KMS-11 (cell line): ENCODE results near the gene CACNB4.
A peak's percentile ranks its signal among the peaks of the same experiment; 100 is the strongest.

Source experiments
- H2AFZ ChIP-seq: fragments of 200-600 bp; sonication (generic); 2 replicates; pipeline ENCODE4 v1.6.1; 2016; ENCODE audit warnings: antibody characterized with exemption, mixed run types, low read depth
- H3K27ac ChIP-seq: fragments of 200-600 bp; sonication (generic); 2 replicates; pipeline ENCODE4 v1.6.1; 2016; ENCODE audit warnings: mild to moderate bottlenecking, mixed run types
- H3K27me3 ChIP-seq: fragments of 200-600 bp; sonication (generic); 2 replicates; pipeline ENCODE4 v1.6.1; 2017; ENCODE audit warnings: mild to moderate bottlenecking, low read depth, mixed run types, moderate library complexity; ENCODE audit not compliant: insufficient read depth
- H3K36me3 ChIP-seq: fragments of 200-600 bp; sonication (generic); 2 replicates; pipeline ENCODE4 v1.6.1; 2017; ENCODE audit warnings: mild to moderate bottlenecking, mixed run types; ENCODE audit not compliant: insufficient read depth
- H3K4me1 ChIP-seq: fragments of 200-600 bp; sonication (generic); 2 replicates; pipeline ENCODE4 v1.6.1; 2016; ENCODE audit warnings: mild to moderate bottlenecking, low read depth, mixed run types; ENCODE audit not compliant: poor library complexity, severe bottlenecking
- H3K4me2 ChIP-seq: fragments of 200-600 bp; sonication (generic); 2 replicates; pipeline ENCODE4 v1.7.0; 2016; ENCODE audit warnings: mild to moderate bottlenecking, mixed run types
- H3K4me3 ChIP-seq: fragments of 200-600 bp; sonication (generic); IDR thresholded peaks from 2 replicates; pipeline ENCODE4 v1.6.1; 2017; ENCODE audit warnings: low read depth, low read length, mixed read lengths; ENCODE audit not compliant: insufficient read depth
- H3K79me2 ChIP-seq: fragments of 200-600 bp; sonication (generic); 2 replicates; pipeline ENCODE4 v1.6.1; 2016; ENCODE audit warnings: low read depth, mixed run types; ENCODE audit not compliant: insufficient read depth
- H3K9ac ChIP-seq: fragments of 200-600 bp; sonication (generic); 2 replicates; pipeline ENCODE4 v1.6.1; 2016; ENCODE audit warnings: mild to moderate bottlenecking, mixed run types
- H4K20me1 ChIP-seq: fragments of 200-600 bp; sonication (generic); 2 replicates; pipeline ENCODE4 v1.6.1; 2016; ENCODE audit warnings: mild to moderate bottlenecking, mixed run types; ENCODE audit not compliant: insufficient read depth
- TF ChIP-seq, protein P1 (sequence below): fragments of 200-600 bp; sonication (generic); conservative IDR thresholded peaks from 2 replicates; pipeline ENCODE4 v1.6.1; 2017; ENCODE audit warnings: low read depth, mild to moderate bottlenecking, antibody characterized with exemption, low read length, moderate library complexity, mixed read lengths

The CACNB4 gene

GRCh38 chr2:152047824-152048471 is 50.9 kb downstream of the CACNB4 start:
- Histone ChIP-seq H3K4me1 (peaks cover 7% of the 10 kb centered on the region), H3K36me3 (no peaks in the 10 kb centered on the region), H2AFZ (no peak overlapping the region), H3K27ac (no peak overlapping the region), H4K20me1 (no peaks in the 10 kb centered on the region), H3K9ac (no peak overlapping the region), H3K4me2 (no peak overlapping the region), H3K27me3 (no peaks in the 10 kb centered on the region), H3K79me2 (no peaks in the 10 kb centered on the region), H3K4me3 (no peak overlapping the region)
- TF ChIP-seq, protein P1, sequence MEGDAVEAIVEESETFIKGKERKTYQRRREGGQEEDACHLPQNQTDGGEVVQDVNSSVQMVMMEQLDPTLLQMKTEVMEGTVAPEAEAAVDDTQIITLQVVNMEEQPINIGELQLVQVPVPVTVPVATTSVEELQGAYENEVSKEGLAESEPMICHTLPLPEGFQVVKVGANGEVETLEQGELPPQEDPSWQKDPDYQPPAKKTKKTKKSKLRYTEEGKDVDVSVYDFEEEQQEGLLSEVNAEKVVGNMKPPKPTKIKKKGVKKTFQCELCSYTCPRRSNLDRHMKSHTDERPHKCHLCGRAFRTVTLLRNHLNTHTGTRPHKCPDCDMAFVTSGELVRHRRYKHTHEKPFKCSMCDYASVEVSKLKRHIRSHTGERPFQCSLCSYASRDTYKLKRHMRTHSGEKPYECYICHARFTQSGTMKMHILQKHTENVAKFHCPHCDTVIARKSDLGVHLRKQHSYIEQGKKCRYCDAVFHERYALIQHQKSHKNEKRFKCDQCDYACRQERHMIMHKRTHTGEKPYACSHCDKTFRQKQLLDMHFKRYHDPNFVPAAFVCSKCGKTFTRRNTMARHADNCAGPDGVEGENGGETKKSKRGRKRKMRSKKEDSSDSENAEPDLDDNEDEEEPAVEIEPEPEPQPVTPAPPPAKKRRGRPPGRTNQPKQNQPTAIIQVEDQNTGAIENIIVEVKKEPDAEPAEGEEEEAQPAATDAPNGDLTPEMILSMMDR = peak; percentile 76

- H2AFZ ChIP-seq = no peak overlapping the region
- H3K4me1 ChIP-seq = peaks cover 7% of the 10 kb centered on the region
- no peaks in the 10 kb centered on the region for H3K79me2 ChIP-seq
- no peaks in the 10 kb centered on the region for H3K36me3 ChIP-seq
- H4K20me1 ChIP-seq = no peaks in the 10 kb centered on the region
- H3K27ac ChIP-seq = no peak overlapping the region
- H3K9ac ChIP-seq = no peak overlapping the region
- no peak overlapping the region for H3K4me3 ChIP-seq
- H3K27me3 ChIP-seq = no peaks in the 10 kb centered on the region
- H3K4me2 ChIP-seq = no peak overlapping the region
- TF ChIP-seq, protein P1 = no peak
Observed at GRCh38 chr2:152046940-152047339, 51.9 kb downstream of the CACNB4 start.

- no peaks in the 10 kb centered on the region for H3K36me3 ChIP-seq
- H3K4me2 ChIP-seq = no peak overlapping the region
- H3K27me3 ChIP-seq = no peaks in the 10 kb centered on the region
- H3K79me2 ChIP-seq = no peaks in the 10 kb centered on the region
- H3K27ac ChIP-seq = no peak overlapping the region
- no peaks in the 10 kb centered on the region for H3K4me1 ChIP-seq
- TF ChIP-seq, protein P1 = no peak
- no peak overlapping the region for H3K9ac ChIP-seq
- H4K20me1 ChIP-seq = no peaks in the 10 kb centered on the region
- no peak overlapping the region for H2AFZ ChIP-seq
- no peak overlapping the region for H3K4me3 ChIP-seq
Observed at GRCh38 chr2:152042636-152043615, 55.9 kb downstream of the CACNB4 start.

- H2AFZ ChIP-seq = no peak overlapping the region
- H3K4me1 ChIP-seq = no peaks in the 10 kb centered on the region
- H3K4me2 ChIP-seq = no peak overlapping the region
- no peak overlapping the region for H3K9ac ChIP-seq
- TF ChIP-seq, protein P1 = no peak
- no peaks in the 10 kb centered on the region for H3K27me3 ChIP-seq
- H3K79me2 ChIP-seq = no peaks in the 10 kb centered on the region
- no peaks in the 10 kb centered on the region for H3K36me3 ChIP-seq
- no peak overlapping the region for H3K4me3 ChIP-seq
- no peaks in the 10 kb centered on the region for H4K20me1 ChIP-seq
- no peak overlapping the region for H3K27ac ChIP-seq
Observed at GRCh38 chr2:152038441-152038958, 60.3 kb downstream of the CACNB4 start.
